Endothelial cell of umbilical vein (primary cell): ENCODE measurements around the gene TCP11. TPM values are rescaled to one million over a fixed set of nuclear protein-coding genes. Genes with fewer than 3 reads are reported as not detected.

Source experiments
- BruUV-seq: library from RNA; stranded (reverse); fragments of 400-500 nt; replicated peaks from 2 replicates; lab custom pipeline; 2021; lab: Mats Ljungman, UMichigan
- CTCF ChIA-PET: fragments of 300-600, 350-600 bp; sonication (Branson Sonifier 250); formaldehyde crosslinking; loops from one replicate; lab custom pipeline; 2021; ENCODE audit warnings: antibody characterized with exemption, inconsistent platforms; lab: Charles Lee
- POLR2A ChIA-PET: fragments of 300-600, 350-600 bp; sonication (Branson Sonifier 250); formaldehyde crosslinking; loops from one replicate; lab custom pipeline; 2021; ENCODE audit warnings: antibody characterized with exemption, inconsistent platforms; lab: Charles Lee
- DNase-seq: peaks from one replicate; pipeline ENCODE4 v3.0.0-alpha.2; 2011; ENCODE audit warnings: low read depth, low spot score
- FAIRE-seq: peaks from 2 replicates; lab custom pipeline; 2011; peaks lifted over from hg19 to GRCh38; lab: Jason Lieb, UNC
- H2AFZ ChIP-seq: 2 replicates; pipeline ENCODE4 v1.6.0; 2012; ENCODE audit warnings: low read depth, low read length, control low read depth, inconsistent platforms
- H3K27ac ChIP-seq: 2 replicates; pipeline ENCODE4 v1.5.1; 2011; ENCODE audit warnings: low read depth, mild to moderate bottlenecking, control low read depth, low read length, moderate library complexity; ENCODE audit not compliant: insufficient read depth
- H3K27me3 ChIP-seq, 2 experiments: 2 replicates each; pipeline versions ENCODE4 v1.6.0 to v1.6.1; 2011; ENCODE audit warnings: low read length in 2 of 2, mixed read lengths in 1 of 2; ENCODE audit not compliant: control insufficient read depth in 2 of 2, insufficient read depth in 2 of 2
- H3K36me3 ChIP-seq, 2 experiments: 2 replicates in 1 of 2; 3 replicates in 1 of 2; pipeline ENCODE4 v1.5.1; 2011; ENCODE audit warnings: low read length in 2 of 2, mild to moderate bottlenecking in 1 of 2, moderate library complexity in 1 of 2; ENCODE audit not compliant: control insufficient read depth in 2 of 2, insufficient read depth in 2 of 2; ENCODE audit errors: extremely low read depth in 1 of 2
- H3K4me1 ChIP-seq: 3 replicates; pipeline ENCODE4 v1.5.1; 2011; ENCODE audit warnings: mild to moderate bottlenecking, low read length; ENCODE audit not compliant: control insufficient read depth, insufficient read depth; ENCODE audit errors: extremely low read depth
- H3K4me2 ChIP-seq: 2 replicates; pipeline ENCODE4 v1.6.1; 2011; ENCODE audit warnings: low read length, control low read depth, mixed read lengths; ENCODE audit not compliant: insufficient read depth
- H3K4me3 ChIP-seq, 3 experiments: fragments of 200-600 bp in 1 of 3; sonication (generic), shearing (Covaris generic) in 1 of 3; replicated peaks in 1 of 3; 2 replicates each; pipeline ENCODE4 v1.5.1; 2011 to 2016; ENCODE audit warnings: control low read depth in 3 of 3, low read length in 3 of 3, mild to moderate bottlenecking in 2 of 3, inconsistent platforms in 1 of 3, low read depth in 1 of 3, moderate library complexity in 1 of 3; ENCODE audit not compliant: insufficient read depth in 1 of 3
- H3K79me2 ChIP-seq: 2 replicates; pipeline ENCODE4 v1.6.0; 2012; ENCODE audit warnings: low read length, inconsistent platforms; ENCODE audit not compliant: control insufficient read depth, insufficient read depth
- H3K9ac ChIP-seq: replicated peaks from 2 replicates; pipeline ENCODE3; 2011; ENCODE audit warnings: low read length, control low read depth; ENCODE audit not compliant: insufficient read depth; ENCODE audit errors: extremely low read depth
- H3K9me1 ChIP-seq: replicated peaks from 3 replicates; pipeline ENCODE4 v1.6.0; 2011; ENCODE audit warnings: mild to moderate bottlenecking, low read length; ENCODE audit not compliant: control insufficient read depth, insufficient read depth; ENCODE audit errors: extremely low read depth
- H3K9me3 ChIP-seq: replicated peaks from 2 replicates; pipeline ENCODE4 v1.5.1; 2012; ENCODE audit warnings: low read length, inconsistent platforms; ENCODE audit not compliant: control insufficient read depth, insufficient read depth
- H4K20me1 ChIP-seq: replicated peaks from 2 replicates; pipeline ENCODE3; 2011; ENCODE audit warnings: mild to moderate bottlenecking, low read length; ENCODE audit not compliant: control insufficient read depth, insufficient read depth; ENCODE audit errors: extremely low read depth
- EZH2 ChIP-seq: IDR thresholded peaks from 2 replicates; pipeline ENCODE4 v1.6.1; 2012; ENCODE audit warnings: borderline replicate concordance, low read depth, mild to moderate bottlenecking, moderate library complexity, low read length, inconsistent platforms; ENCODE audit not compliant: severe bottlenecking
- FOS ChIP-seq: IDR thresholded peaks from 2 replicates; pipeline ENCODE4 v1.6.1; 2011; ENCODE audit warnings: mild to moderate bottlenecking, low read length, moderate library complexity, borderline replicate concordance; ENCODE audit not compliant: insufficient read depth
- GATA2 ChIP-seq: IDR thresholded peaks from 2 replicates; pipeline ENCODE4 v1.7.0; 2011; ENCODE audit warnings: low read depth, mild to moderate bottlenecking, moderate library complexity, mixed read lengths, low read length; ENCODE audit not compliant: insufficient read length, insufficient read depth
- JUN ChIP-seq: IDR thresholded peaks from 2 replicates; pipeline ENCODE4 v1.6.1; 2011; ENCODE audit warnings: borderline replicate concordance, low read depth; ENCODE audit not compliant: insufficient read length, insufficient read depth
- MYC ChIP-seq: IDR thresholded peaks from one replicate; pipeline ENCODE4 v1.6.1; 2011; ENCODE audit warnings: mild to moderate bottlenecking, low read depth, low read length
- POLR2A ChIP-seq: IDR thresholded peaks from 2 replicates; pipeline ENCODE4 v1.6.1; 2012; ENCODE audit warnings: low read depth, mild to moderate bottlenecking, control low read depth, low read length
- POLR2AphosphoS5 ChIP-seq: IDR thresholded peaks from 2 replicates; pipeline ENCODE4 v1.6.1; 2012; ENCODE audit warnings: low read depth, mild to moderate bottlenecking, control low read depth, low read length, moderate library complexity; ENCODE audit not compliant: insufficient read depth
- dilution Hi-C: fragments of 300-500 bp; cut with MboI; formaldehyde crosslinking; loops from one replicate; pipeline ENCODE4 v1.15.0; 2019; ENCODE audit warnings: low sequenced_read_pairs; ENCODE audit not compliant: extremely low pct_ligation_motif_present
- intact Hi-C: fragments of 100-400 bp; cut with micrococcal nuclease; formaldehyde crosslinking; loops from one replicate; pipeline ENCODE4 v1.10.0; 2022
- polyA plus RNA-seq, 4 experiments: library from polyadenylated mRNA; depleted of rRNA in 3 of 4; stranded (reverse) in 3 of 4; unstranded in 1 of 4; fragments of >200 nt; gene quantifications; 2 replicates each; pipeline versions ENCODE4 v1.2.1 to v1.2.3, GENCODE V29; 2011 to 2012; ENCODE audit warnings: missing spikeins in 1 of 4
- total RNA-seq: library from RNA; stranded (reverse); gene quantifications from 2 replicates; pipeline ENCODE4 v1.2.3, GENCODE V29; 2021
- TF ChIP-seq, protein P1 (sequence below): IDR thresholded peaks from 2 replicates; pipeline ENCODE4 v1.6.1; 2011; ENCODE audit not compliant: insufficient read depth, insufficient read length
- TF ChIP-seq, protein P2 (sequence below), 2 donors: IDR thresholded peaks; 1 replicate in 1 of 2; 2 replicates in 1 of 2; pipeline ENCODE4 v1.5.1; 2011; ENCODE audit warnings: low read length in 2 of 2, mild to moderate bottlenecking in 2 of 2, moderate library complexity in 2 of 2, control low read depth in 1 of 2, inconsistent platforms in 1 of 2, low read depth in 1 of 2; ENCODE audit not compliant: insufficient read depth in 1 of 2; ENCODE audit errors: extremely low read depth in 1 of 2

The TCP11 gene
- total and polyA plus RNA-seq, 2 donors (not counting 3 experiments of a cell fraction or from before 2014, with no cell fraction given), result 0.18 TPM; not detected in 1

DNA sequence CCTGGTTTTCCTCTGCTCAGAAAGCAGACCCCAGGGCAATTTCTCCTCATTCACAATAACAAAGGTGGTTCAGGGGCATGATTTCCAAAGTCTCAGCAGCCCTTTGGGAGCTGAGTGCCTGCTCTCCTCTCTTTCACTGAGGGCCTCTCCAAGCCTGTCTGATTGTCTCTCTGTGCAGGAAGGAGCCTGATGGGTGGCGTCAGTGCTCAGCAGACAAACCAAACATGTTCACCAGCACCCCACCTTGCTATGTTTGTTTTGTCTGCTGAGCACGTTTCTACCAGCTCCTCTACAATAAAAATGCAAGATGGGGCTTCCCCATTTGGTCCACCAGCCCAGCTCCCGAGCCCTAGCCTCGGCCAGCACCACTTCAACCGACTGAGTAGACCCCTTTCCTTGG lies 25.4 kb upstream of the TCP11 start:
- CTCF ChIA-PET, result interaction anchor here (1.0 to 1.4 kb wide), 2 partner anchors 31 to 39 kb away, joined by 4 read pairs; no protein-coding TSS in a partner anchor

DNA sequence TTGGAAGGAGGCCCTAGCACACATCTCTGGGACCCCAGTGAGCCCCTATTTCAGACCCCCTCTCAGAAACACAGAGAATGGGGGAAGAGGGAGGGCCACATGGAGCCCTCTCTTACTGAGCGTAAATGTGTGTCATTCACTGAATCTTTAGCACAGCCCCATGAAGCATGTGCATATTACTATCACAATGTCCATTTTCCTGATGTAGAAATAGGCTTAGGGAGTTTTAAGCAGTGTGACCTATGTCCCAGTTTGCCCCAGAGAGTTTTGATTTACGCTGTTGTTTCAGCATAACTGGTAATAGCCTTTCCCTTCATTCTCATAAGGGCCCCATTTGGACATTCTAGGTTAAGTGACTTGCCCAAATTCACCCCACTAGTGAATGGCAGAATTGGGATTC lies 25.0 kb upstream of the TCP11 start:
- H4K20me1 ChIP-seq, result no peaks in the 10 kb centered on the region
- H3K4me3 ChIP-seq, result no peak overlapping the region
- no peaks in the 10 kb centered on the region for H3K9me1 ChIP-seq
- intact Hi-C loops (no loop called here), dilution Hi-C loops (no loop called here)
- BruUV-seq, result no TSS peak
- no peak overlapping the region for H3K27ac ChIP-seq
- no peak for FAIRE-seq
- TF ChIP-seq, protein P1, sequence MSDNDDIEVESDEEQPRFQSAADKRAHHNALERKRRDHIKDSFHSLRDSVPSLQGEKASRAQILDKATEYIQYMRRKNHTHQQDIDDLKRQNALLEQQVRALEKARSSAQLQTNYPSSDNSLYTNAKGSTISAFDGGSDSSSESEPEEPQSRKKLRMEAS, result no peak
- TF ChIP-seq MYC, result no peak
- no peak for TF ChIP-seq GATA2
- no peak for TF ChIP-seq POLR2AphosphoS5
- TF ChIP-seq EZH2, result no peak
- TF ChIP-seq, protein P2, sequence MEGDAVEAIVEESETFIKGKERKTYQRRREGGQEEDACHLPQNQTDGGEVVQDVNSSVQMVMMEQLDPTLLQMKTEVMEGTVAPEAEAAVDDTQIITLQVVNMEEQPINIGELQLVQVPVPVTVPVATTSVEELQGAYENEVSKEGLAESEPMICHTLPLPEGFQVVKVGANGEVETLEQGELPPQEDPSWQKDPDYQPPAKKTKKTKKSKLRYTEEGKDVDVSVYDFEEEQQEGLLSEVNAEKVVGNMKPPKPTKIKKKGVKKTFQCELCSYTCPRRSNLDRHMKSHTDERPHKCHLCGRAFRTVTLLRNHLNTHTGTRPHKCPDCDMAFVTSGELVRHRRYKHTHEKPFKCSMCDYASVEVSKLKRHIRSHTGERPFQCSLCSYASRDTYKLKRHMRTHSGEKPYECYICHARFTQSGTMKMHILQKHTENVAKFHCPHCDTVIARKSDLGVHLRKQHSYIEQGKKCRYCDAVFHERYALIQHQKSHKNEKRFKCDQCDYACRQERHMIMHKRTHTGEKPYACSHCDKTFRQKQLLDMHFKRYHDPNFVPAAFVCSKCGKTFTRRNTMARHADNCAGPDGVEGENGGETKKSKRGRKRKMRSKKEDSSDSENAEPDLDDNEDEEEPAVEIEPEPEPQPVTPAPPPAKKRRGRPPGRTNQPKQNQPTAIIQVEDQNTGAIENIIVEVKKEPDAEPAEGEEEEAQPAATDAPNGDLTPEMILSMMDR (IDR thresholded peaks at IDR 0.05; ENCODE audit: extremely low read depth in 1 of 2, insufficient read depth in 1 of 2, low read depth in 1 of 2, low read length in 2 of 2), result no peak
- TF ChIP-seq FOS, result no peak
- TF ChIP-seq POLR2A, result no peak
- no peak for TF ChIP-seq JUN
- no peaks in the 10 kb centered on the region for H3K9me3 ChIP-seq
- peaks cover 0 to 5% of the 10 kb centered on the region in 2 experiments for H3K27me3 ChIP-seq
- no peaks in the 10 kb centered on the region for H3K36me3 ChIP-seq
- no peaks in the 10 kb centered on the region for H3K79me2 ChIP-seq
- ChIA-PET CTCF (interaction anchor here (1.0 to 1.4 kb wide), 2 partner anchors 32 to 40 kb away, joined by 4 read pairs; no protein-coding TSS in a partner anchor), POLR2A (no interaction called here)
- H3K9ac ChIP-seq, result no peak overlapping the region
- DNase-seq, result no peak
- H3K4me2 ChIP-seq, result no peak overlapping the region
- H2AFZ ChIP-seq, result no peak overlapping the region
- H3K4me1 ChIP-seq, result peaks cover 5% of the 10 kb centered on the region

More for the DNA sequence above, 25.4 kb upstream of the TCP11 start:
- BruUV-seq, result no TSS peak
- Histone ChIP-seq H3K9me1 (no peaks in the 10 kb centered on the region), H3K36me3 (no peaks in the 10 kb centered on the region), H3K4me3 (no peak overlapping the region), H3K9ac (no peak overlapping the region), H3K4me2 (no peak overlapping the region), H4K20me1 (no peaks in the 10 kb centered on the region), H3K27ac (no peak overlapping the region), H3K4me1 (peaks cover 4% of the 10 kb centered on the region), H3K27me3 (peaks cover 0 to 5% of the 10 kb centered on the region in 2 experiments), H2AFZ (no peak overlapping the region), H3K9me3 (no peaks in the 10 kb centered on the region), H3K79me2 (no peaks in the 10 kb centered on the region)
- intact Hi-C loops, result no loop called here
- DNase-seq (no peak), FAIRE-seq (no peak)
- no peak for TF ChIP-seq FOS
- no peak for TF ChIP-seq POLR2A
- TF ChIP-seq, protein P1, result no peak
- no peak for TF ChIP-seq POLR2AphosphoS5
- TF ChIP-seq EZH2, result no peak
- no peak for TF ChIP-seq MYC
- POLR2A ChIA-PET, result no interaction called here
- dilution Hi-C loops, result no loop called here
